Ovary (tissue), 3 donors: Measurements from ENCODE around the gene TC2N.

Source experiments
- CTCF ChIP-seq, 3 donors: fragments of 450-650 bp in 2 of 3; fragments of 200-600 bp in 1 of 3; IDR thresholded peaks; one replicate each; pipeline versions ENCODE4 v1.5.1 to v1.8.0; 2016 to 2022; ENCODE audit warnings: antibody characterized with exemption in 3 of 3, mild to moderate bottlenecking in 1 of 3
- POLR2A ChIP-seq: fragments of 450-650 bp; IDR thresholded peaks from one replicate; pipeline ENCODE4 v1.6.1; 2017; ENCODE audit warnings: antibody characterized with exemption, mild to moderate bottlenecking, moderate library complexity
- donor health status: DM: no; HTN: no; CAD: no.

DNA sequence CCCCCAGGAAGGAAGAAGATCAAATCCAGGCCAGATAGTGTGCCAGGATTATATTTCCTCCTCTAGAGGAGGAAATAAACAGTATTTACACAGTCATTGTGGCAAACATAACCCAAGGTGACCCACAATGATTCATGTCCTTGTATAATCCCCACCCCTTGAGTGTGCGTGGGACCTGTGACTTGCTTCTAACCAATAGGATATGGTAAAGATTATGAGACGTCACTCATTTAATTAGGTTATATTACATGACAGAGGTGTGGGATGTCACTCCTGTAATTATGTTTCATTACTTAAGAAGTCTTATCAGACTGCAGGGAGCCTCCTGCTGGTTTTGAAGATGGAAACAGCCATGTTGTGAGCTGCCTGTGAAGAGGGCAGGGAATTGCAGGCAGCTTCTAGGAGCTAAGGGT is 123.3 kb downstream of the TC2N start:
- TF ChIP-seq CTCF (IDR thresholded peaks at IDR 0.05) (no peak), POLR2A (no peak)
